Measurements from ENCODE around the gene SLC49A3.
"Not testable (repeated sequence)": the region's sequence is repeated elsewhere in the genome, so short reads cannot be mapped to it uniquely, and the experiment has no call there.

DNA sequence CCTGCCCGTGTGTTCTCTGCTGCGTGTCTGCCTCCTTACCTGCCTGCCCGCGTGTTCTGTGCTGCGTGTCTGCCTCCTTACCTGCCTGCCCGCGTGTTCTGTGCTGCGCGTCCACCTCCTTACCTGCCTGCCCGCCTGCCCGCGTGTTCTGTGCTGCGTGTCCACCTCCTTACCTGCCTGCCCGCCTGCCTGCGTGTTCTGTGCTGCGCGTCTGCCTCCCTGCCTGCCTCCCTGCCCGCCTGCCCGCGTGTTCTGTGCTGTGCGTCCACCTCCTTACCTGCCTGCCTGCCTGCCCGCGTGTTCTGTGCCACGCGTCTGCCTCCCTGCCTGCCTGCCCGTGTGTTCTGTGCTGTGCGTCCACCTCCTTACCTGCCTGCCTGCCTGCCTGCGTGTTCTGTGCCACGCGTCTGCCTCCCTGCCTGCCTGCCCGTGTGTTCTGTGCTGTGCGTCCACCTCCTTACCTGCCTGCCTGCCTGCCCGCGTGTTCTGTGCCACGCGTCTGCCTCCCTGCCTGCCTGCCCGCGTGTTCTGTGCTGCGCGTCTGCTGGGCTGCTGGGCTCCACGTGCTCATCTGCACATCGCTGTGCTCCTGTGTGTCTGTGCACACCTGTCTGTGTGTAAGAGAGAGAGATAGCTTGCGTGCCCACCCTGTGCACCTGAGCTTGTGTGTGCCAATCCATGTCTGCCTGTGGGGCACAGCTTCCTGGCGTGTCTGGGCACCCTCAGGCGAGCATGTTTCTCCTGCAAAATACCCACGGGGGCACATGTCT is 53.7 kb downstream of the SLC49A3 start:
- TF ChIP-seq, protein P1, sequence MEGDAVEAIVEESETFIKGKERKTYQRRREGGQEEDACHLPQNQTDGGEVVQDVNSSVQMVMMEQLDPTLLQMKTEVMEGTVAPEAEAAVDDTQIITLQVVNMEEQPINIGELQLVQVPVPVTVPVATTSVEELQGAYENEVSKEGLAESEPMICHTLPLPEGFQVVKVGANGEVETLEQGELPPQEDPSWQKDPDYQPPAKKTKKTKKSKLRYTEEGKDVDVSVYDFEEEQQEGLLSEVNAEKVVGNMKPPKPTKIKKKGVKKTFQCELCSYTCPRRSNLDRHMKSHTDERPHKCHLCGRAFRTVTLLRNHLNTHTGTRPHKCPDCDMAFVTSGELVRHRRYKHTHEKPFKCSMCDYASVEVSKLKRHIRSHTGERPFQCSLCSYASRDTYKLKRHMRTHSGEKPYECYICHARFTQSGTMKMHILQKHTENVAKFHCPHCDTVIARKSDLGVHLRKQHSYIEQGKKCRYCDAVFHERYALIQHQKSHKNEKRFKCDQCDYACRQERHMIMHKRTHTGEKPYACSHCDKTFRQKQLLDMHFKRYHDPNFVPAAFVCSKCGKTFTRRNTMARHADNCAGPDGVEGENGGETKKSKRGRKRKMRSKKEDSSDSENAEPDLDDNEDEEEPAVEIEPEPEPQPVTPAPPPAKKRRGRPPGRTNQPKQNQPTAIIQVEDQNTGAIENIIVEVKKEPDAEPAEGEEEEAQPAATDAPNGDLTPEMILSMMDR (conservative IDR thresholded peaks at IDR 0.05; ENCODE audit: low read depth, low read length) = not testable (repeated sequence)
- TF ChIP-seq EZH2 (IDR thresholded peaks at IDR 0.05; ENCODE audit: borderline replicate concordance, low read depth, low read length, poor library complexity, severe bottlenecking) = not testable (repeated sequence)

All from A673 (cell line).